Activated CD4-positive, alpha-beta T cell treated with anti-CD3 and anti-CD28 coated beads for 1 hour (primary cell): ENCODE results near the gene EFHC2.

ENCODE experiments used
- DNase-seq: peaks from one replicate; pipeline ENCODE4 v3.0.0-alpha.2; 2020

EFHC2 gene

DNA sequence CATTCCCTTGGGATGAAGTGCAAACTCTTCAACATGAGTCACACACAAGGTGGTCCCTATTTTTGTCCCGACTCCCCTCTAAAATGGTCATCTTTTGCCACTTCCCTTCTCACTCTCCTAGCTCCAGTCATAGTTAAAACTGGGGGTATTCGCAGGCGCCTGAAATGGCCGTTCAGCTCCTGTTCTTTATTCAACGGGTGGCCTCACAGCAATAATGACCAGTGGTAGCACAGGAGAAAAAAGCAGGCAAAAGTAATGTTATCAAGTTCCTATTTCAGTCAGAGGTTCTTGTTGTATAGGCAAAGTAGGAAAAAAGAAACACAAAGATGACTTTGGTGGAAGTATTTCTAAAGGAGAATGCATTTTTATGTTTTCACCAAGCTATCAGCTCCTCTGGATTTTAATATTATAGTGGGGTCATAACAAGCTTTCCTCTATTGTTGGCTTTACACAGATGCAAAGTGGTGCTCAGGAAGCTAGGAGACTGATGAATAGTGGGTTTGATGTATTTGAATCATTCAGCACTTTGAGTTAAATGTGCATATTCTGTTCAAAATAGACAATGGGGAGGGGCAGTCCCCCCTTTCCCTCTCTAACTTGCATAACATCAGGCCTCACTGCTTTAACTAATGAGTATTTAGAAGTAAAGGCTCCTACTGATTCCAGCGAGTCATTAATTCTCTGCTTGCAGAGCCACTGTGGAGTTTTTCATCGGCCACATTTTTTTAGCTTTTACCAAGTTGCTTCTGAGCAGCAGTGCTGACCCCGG, 199.1 kb downstream of the EFHC2 start:
- DNase-seq: no peak

DNA sequence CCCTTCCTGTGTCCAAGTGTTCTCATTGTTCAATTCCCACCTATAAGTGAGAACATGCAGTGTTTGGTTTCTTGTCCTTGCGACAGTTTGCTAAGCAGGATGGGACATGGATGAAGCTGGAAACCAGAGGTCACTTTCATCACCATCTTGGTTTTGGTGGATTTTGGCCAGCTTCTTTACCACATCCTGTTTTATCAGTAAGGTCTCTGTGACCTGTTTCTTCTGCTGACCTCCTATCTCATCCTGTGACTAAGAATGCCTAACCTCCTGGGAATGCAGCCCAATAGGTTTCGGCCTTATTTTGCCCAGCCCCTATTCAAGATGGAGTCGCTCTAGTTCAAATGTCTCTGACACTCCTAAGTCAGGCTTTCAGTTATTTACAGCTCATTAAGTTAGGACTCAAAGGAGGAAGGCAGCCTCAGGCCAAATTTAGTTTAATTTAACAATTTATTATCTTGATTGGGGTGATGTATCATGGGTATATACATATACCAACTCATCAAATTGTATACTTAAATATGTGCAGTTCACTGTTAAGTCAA, 200.3 kb downstream of the EFHC2 start:
- DNase-seq: no peak

DNA sequence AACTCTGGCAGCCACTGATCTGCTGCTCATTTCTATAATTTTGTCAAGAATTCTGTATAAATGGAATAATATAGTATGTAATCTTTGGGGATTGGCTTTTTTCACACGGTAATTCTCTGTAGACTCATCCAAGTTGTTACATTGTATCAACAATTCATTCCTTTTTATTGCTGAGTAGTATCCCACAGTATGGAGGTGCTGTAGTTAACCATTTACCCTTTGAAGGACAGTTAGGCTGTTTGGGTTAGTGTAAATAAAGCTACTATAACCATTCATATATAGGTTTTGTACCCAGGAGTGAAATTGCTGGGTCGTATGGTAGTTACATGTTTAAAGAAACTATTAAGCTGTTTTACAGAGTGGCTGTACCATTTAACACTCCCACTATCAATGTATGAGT, 213.3 kb downstream of the EFHC2 start:
- DNase-seq: no peak

- no peak for DNase-seq
These were observed 230.1 kb downstream of the EFHC2 start for GRCh38 chrX:44113337-44113736.

GRCh38 chrX:44106864-44107263, 236.6 kb downstream of the EFHC2 start:
- DNase-seq: no peak

DNA sequence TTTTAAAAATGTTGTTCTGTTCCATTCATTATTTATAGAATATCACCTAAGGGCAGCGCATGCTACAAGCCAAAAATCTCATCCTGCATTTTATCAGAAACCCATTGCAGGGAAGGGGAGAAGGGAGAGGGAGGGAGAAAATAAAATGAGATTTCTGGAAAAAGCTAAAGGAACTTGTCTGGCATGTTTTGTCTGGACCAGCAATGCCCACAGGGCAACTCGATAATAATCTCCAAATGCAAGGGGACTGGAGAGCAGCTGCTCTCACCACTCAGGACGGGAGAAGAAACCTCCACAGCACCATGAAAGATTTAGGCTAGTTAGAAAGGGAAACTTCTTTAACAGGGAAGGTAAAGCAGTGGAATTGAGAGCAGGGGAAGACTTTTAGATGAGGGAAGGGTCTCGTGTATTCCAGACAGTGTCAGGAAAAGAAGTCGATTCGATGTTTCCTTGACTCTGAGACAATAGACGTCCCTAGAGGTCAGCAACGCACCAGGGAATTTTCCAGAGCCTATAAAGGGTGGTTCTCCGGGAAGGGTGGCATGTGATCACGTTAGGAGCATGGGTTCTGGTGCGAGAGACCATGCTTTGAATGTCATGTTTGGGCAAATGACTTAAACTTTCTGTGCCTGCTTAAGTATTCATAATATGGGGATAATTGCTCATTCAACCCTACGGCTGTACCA, 238.1 kb downstream of the EFHC2 start:
- DNase-seq: no peak

DNA sequence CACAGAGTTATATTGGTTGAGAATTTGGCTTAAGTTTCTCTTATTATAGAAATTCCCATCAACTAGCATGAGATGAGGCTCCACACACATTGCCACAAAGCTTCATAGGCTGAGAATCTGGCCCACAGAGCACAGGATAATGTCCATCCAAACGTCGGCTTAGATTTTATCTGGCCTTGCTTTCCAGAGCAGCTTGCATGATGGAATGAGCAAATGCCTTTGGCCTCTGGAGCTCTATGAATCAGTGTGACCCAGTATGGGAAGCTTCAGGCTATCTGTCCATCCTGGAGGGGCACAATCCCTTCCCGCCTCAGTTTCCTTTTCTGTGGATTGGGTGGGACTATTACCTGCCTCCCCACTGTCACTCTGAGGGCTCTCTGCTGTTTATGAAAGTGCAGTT, 238.8 kb downstream of the EFHC2 start:
- DNase-seq: no peak

- DNase-seq: no peak
These were observed 242.2 kb downstream of the EFHC2 start for GRCh38 chrX:44101281-44101680.

DNA sequence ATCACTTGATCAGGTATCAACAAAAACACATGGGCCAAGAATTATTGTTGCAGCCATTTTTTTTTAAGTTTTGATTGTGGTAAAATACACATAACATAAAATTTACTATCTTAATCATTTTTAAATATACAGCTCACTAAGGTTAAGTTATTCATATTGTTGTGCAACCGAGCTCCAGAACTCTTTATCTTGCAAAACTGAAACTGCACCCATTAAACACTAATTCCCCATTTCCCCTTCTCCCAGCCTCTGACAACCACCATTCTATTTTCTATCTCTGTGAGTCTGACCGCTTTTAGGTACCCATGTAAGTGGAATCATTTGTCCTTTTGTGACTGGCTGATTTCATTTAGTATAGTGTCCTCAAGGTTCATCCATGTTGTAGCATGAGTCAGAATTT, 244.1 kb downstream of the EFHC2 start:
- DNase-seq: no peak
